ENCODE results near the gene CD99L2.

DNA sequence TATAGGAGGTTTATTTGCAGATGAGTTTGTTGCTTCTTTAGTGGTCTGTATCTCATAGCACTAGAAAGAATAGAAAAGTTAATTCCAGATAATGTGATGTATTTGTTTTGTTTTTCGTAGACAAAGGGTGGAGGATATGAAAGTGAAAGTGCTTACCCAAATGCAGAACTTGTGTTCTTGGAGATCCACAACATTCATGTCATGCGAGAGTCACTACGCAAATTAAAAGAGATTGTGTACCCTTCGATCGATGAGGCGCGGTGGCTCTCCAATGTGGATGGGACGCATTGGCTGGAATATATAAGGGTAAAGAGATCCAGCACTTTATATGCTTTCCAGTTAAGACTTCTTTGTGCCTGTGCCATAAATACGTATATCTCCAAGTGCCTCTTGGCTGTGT is 162.0 kb downstream of the CD99L2 start:
- TF ChIP-seq, protein P1, sequence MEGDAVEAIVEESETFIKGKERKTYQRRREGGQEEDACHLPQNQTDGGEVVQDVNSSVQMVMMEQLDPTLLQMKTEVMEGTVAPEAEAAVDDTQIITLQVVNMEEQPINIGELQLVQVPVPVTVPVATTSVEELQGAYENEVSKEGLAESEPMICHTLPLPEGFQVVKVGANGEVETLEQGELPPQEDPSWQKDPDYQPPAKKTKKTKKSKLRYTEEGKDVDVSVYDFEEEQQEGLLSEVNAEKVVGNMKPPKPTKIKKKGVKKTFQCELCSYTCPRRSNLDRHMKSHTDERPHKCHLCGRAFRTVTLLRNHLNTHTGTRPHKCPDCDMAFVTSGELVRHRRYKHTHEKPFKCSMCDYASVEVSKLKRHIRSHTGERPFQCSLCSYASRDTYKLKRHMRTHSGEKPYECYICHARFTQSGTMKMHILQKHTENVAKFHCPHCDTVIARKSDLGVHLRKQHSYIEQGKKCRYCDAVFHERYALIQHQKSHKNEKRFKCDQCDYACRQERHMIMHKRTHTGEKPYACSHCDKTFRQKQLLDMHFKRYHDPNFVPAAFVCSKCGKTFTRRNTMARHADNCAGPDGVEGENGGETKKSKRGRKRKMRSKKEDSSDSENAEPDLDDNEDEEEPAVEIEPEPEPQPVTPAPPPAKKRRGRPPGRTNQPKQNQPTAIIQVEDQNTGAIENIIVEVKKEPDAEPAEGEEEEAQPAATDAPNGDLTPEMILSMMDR (IDR thresholded peaks at IDR 0.05; ENCODE audit: low read depth, low read length, missing input control) = no peak
- TF ChIP-seq TAF1 (conservative IDR thresholded peaks at IDR 0.05) (no peak), SP1 (IDR thresholded peaks at IDR 0.05) (no peak), JUND (IDR thresholded peaks at IDR 0.05) (no peak), GABPA (IDR thresholded peaks at IDR 0.05 in 1 of 2, conservative IDR thresholded peaks at IDR 0.05 in 1 of 2) (no peak), YY1 (IDR thresholded peaks at IDR 0.05) (no peak), FOXA1 (IDR thresholded peaks at IDR 0.05) (no peak), RAD21 (IDR thresholded peaks at IDR 0.05) (no peak), RXRA (IDR thresholded peaks at IDR 0.05) (no peak)
- TF ChIP-seq, protein P2, sequence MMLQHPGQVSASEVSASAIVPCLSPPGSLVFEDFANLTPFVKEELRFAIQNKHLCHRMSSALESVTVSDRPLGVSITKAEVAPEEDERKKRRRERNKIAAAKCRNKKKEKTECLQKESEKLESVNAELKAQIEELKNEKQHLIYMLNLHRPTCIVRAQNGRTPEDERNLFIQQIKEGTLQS (IDR thresholded peaks at IDR 0.05) = no peak
- TF ChIP-seq, protein P3, sequence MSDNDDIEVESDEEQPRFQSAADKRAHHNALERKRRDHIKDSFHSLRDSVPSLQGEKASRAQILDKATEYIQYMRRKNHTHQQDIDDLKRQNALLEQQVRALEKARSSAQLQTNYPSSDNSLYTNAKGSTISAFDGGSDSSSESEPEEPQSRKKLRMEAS (IDR thresholded peaks at IDR 0.05) = no peak
- TF ChIP-seq, protein P4, sequence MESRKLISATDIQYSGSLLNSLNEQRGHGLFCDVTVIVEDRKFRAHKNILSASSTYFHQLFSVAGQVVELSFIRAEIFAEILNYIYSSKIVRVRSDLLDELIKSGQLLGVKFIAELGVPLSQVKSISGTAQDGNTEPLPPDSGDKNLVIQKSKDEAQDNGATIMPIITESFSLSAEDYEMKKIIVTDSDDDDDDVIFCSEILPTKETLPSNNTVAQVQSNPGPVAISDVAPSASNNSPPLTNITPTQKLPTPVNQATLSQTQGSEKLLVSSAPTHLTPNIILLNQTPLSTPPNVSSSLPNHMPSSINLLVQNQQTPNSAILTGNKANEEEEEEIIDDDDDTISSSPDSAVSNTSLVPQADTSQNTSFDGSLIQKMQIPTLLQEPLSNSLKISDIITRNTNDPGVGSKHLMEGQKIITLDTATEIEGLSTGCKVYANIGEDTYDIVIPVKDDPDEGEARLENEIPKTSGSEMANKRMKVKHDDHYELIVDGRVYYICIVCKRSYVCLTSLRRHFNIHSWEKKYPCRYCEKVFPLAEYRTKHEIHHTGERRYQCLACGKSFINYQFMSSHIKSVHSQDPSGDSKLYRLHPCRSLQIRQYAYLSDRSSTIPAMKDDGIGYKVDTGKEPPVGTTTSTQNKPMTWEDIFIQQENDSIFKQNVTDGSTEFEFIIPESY (IDR thresholded peaks at IDR 0.05) = no peak
- TF ChIP-seq, protein P5, sequence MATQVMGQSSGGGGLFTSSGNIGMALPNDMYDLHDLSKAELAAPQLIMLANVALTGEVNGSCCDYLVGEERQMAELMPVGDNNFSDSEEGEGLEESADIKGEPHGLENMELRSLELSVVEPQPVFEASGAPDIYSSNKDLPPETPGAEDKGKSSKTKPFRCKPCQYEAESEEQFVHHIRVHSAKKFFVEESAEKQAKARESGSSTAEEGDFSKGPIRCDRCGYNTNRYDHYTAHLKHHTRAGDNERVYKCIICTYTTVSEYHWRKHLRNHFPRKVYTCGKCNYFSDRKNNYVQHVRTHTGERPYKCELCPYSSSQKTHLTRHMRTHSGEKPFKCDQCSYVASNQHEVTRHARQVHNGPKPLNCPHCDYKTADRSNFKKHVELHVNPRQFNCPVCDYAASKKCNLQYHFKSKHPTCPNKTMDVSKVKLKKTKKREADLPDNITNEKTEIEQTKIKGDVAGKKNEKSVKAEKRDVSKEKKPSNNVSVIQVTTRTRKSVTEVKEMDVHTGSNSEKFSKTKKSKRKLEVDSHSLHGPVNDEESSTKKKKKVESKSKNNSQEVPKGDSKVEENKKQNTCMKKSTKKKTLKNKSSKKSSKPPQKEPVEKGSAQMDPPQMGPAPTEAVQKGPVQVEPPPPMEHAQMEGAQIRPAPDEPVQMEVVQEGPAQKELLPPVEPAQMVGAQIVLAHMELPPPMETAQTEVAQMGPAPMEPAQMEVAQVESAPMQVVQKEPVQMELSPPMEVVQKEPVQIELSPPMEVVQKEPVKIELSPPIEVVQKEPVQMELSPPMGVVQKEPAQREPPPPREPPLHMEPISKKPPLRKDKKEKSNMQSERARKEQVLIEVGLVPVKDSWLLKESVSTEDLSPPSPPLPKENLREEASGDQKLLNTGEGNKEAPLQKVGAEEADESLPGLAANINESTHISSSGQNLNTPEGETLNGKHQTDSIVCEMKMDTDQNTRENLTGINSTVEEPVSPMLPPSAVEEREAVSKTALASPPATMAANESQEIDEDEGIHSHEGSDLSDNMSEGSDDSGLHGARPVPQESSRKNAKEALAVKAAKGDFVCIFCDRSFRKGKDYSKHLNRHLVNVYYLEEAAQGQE (IDR thresholded peaks at IDR 0.05) = no peak
